ENCODE results near the gene NBPF9.
"Not testable (repeated sequence)": the region's sequence is repeated elsewhere in the genome, so short reads cannot be mapped to it uniquely, and the experiment has no call there.

Gene NBPF9

DNA sequence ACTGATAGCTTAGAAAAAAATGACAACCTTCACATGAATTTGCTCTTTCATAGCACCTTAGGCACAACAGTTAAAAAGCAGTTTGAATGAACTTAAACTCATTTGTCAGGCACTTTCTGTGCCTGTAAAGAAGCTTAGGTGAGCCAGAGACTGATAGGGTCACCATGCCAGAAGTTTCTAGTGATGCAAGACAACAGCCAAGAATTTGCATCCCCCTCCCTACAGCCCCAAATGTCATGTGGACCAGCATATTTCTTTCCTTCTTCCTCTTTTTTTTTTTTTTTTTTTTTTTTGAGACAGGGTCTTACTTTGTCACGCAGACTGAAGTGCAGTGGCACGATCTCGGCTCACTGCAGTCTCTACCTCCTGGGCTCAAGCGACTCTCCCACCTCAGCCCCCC is 89.8 kb downstream of the NBPF9 start:
- not testable (repeated sequence) for DNase-seq

GRCh38 chr1:149012599-149012998 is 90.8 kb downstream of the NBPF9 start:
- not testable (repeated sequence) for DNase-seq

DNA sequence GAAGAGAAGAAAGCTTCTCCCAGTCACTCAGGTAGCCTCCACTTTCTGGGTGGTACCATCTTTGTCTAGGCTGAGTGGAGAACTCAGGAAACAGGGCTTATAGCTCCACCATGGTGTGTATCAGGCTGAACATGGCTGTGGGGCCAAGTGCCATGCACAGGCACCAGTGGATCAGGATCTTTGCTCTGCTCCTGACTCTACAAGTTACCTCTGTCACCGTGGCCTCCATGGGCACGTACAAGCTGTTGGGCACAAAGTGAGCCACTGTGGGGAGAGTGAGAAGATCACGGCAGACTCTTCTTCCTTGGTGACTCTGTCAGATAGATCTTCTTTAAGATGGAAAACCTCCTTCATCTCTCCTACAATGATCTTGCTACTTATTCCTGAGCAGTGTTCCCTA is 93.6 kb downstream of the NBPF9 start:
- not testable (repeated sequence) for DNase-seq

- DNase-seq: not testable (repeated sequence)
Observed at GRCh38 chr1:149008769-149009168, 94.6 kb downstream of the NBPF9 start.

DNA sequence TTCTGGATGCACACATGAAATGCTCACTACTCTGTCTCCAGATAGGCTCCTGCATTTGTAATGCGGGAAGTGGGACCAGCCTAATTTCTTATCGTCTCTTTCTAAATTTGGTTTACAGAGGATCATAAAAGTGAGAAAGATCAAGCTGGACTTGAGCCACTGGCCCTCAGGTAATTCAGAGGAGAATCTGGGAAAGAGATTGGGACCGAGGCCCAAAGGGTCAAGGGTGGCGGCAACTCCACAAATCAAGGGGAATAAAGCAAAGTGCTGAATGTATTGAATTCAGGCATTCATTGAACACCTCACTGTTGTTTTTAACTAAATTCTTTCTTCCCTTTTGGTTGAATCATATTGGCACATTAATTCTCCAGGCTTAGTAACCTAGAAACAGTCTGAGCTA is 95.0 kb downstream of the NBPF9 start:
- not testable (repeated sequence) for DNase-seq
